CD8-positive, alpha-beta memory T cell (primary cell): Measurements from ENCODE around the gene FOXM1. TPM values are rescaled to one million over a fixed set of nuclear protein-coding genes. Genes with fewer than 3 reads are reported as not detected.
A peak's percentile ranks its signal among the peaks of the same experiment; 100 is the strongest.

Experiments used
- CTCF ChIA-PET: fragments of 350-600 bp; sonication (Branson Sonifier 250); formaldehyde crosslinking; loops from one replicate; lab custom pipeline; 2021; ENCODE audit warnings: antibody characterized with exemption; lab: Charles Lee
- POLR2A ChIA-PET: fragments of 350-600 bp; sonication (Branson Sonifier 250); formaldehyde crosslinking; loops from one replicate; lab custom pipeline; 2021; ENCODE audit warnings: antibody characterized with exemption; lab: Charles Lee
- DNase-seq, 5 donors: peaks; one replicate each; pipeline versions ENCODE4 v3.0.0 to v3.0.0-alpha.2; 2020 to 2022; ENCODE audit warnings: mixed read lengths in 1 of 5
- H3K27ac ChIP-seq: one replicate; pipeline ENCODE4 v1.7.0; 2013; ENCODE audit warnings: low read depth, mild to moderate bottlenecking, low read length, moderate library complexity
- H3K27me3 ChIP-seq: 2 replicates; pipeline ENCODE4 v1.7.0; 2013; ENCODE audit warnings: low read length, mild to moderate bottlenecking; ENCODE audit not compliant: insufficient read depth, poor library complexity, severe bottlenecking
- H3K36me3 ChIP-seq: 2 replicates; pipeline ENCODE4 v1.7.0; 2013; ENCODE audit warnings: mild to moderate bottlenecking, low read length, moderate library complexity; ENCODE audit not compliant: insufficient read depth
- H3K4me1 ChIP-seq: 2 replicates; pipeline ENCODE4 v1.7.0; 2013; ENCODE audit warnings: mild to moderate bottlenecking, low read length, moderate library complexity; ENCODE audit not compliant: insufficient read depth
- H3K4me3 ChIP-seq: 2 replicates; pipeline ENCODE4 v1.7.0; 2013; ENCODE audit warnings: mild to moderate bottlenecking, low read length
- H3K9me3 ChIP-seq: 2 replicates; pipeline ENCODE4 v1.7.0; 2013; ENCODE audit warnings: mild to moderate bottlenecking, low read length
- H3K27ac Mint-ChIP-seq, 8 donors: one replicate each; pipeline ENCODE4 v1.8.0; 2020 to 2021; ENCODE audit warnings: mixed read lengths in 8 of 8, mild to moderate bottlenecking in 6 of 8, inconsistent platforms in 3 of 8, moderate library complexity in 3 of 8
- H3K27me3 Mint-ChIP-seq, 2 donors: one replicate each; pipeline ENCODE4 v1.8.0; 2020 to 2021; ENCODE audit warnings: mixed read lengths in 2 of 2, mild to moderate bottlenecking in 1 of 2, moderate library complexity in 1 of 2
- H3K36me3 Mint-ChIP-seq, 3 donors: one replicate each; pipeline ENCODE4 v1.8.0; 2020 to 2021; ENCODE audit warnings: mixed read lengths in 3 of 3, inconsistent platforms in 1 of 3, mild to moderate bottlenecking in 1 of 3
- H3K4me1 Mint-ChIP-seq, 3 donors: one replicate each; pipeline ENCODE4 v1.8.0; 2020 to 2021; ENCODE audit warnings: mixed read lengths in 3 of 3, inconsistent platforms in 1 of 3, mild to moderate bottlenecking in 1 of 3
- H3K4me3 Mint-ChIP-seq, 7 donors: one replicate each; pipeline ENCODE4 v1.8.0; 2020 to 2021; ENCODE audit warnings: mixed read lengths in 7 of 7, mild to moderate bottlenecking in 6 of 7, moderate library complexity in 4 of 7, inconsistent platforms in 2 of 7
- H3K9me3 Mint-ChIP-seq, 5 donors: one replicate each; pipeline ENCODE4 v1.8.0; 2020 to 2022; ENCODE audit warnings: mixed read lengths in 5 of 5, mild to moderate bottlenecking in 3 of 5, moderate library complexity in 2 of 5, inconsistent platforms in 1 of 5
- polyA plus RNA-seq: library from polyadenylated mRNA; unstranded; fragments of 300-500 nt; fragmentation: Illumina TruSeq; gene quantifications from one replicate; pipeline ENCODE4 v1.2.3, GENCODE V29; 2021
- total RNA-seq, 2 experiments: library from RNA; stranded (reverse); gene quantifications; one replicate each; pipeline ENCODE4 v1.2.3, GENCODE V29; 2021

FOXM1 gene
- total and polyA plus RNA-seq, 3 experiments from 2014 or later, result 0.15 to 67.5 (median 66.2) TPM

- CTCF ChIA-PET, result interaction anchor here (1.8 kb wide), 1 partner anchor 11 kb away, joined by 11 read pairs; no protein-coding TSS in a partner anchor
- Mint-ChIP-seq H3K36me3 (peaks cover 0 to 22% (median 1%) of the 10 kb centered on the region in 3 donors), H3K27me3 (peaks cover 0 to 4% of the 10 kb centered on the region in 2 donors), H3K27ac (peak overlapping the region; percentile 76 to 99 (median 92)), H3K9me3 (no peaks in the 10 kb centered on the region), H3K4me1 (peaks cover 23 to 36% (median 35%) of the 10 kb centered on the region in 3 donors), H3K4me3 (peak overlapping the region; percentile 89 to 98 (median 94))
- no peaks in the 10 kb centered on the region for H3K27me3 ChIP-seq
- peaks cover 16% of the 10 kb centered on the region for H3K4me1 ChIP-seq
- POLR2A ChIA-PET, result interaction anchor here (1.4 to 2.1 kb wide), 2 partner anchors 13 to 15 kb away, joined by 8 to 13 read pairs; partner anchors contain the start of genes FOXM1 and RHNO1
- peaks cover 4% of the 10 kb centered on the region for H3K36me3 ChIP-seq
- H3K4me3 ChIP-seq, result peak overlapping the region; percentile 94
- peak in 3 of 5 donors; percentile 23 to 52 (median 27) for DNase-seq
- peak overlapping the region; percentile 79 for H3K27ac ChIP-seq
- H3K9me3 ChIP-seq, result no peaks in the 10 kb centered on the region
Observed at GRCh38 chr12:2891240-2892053, 14.5 kb upstream of the FOXM1 start.

DNA sequence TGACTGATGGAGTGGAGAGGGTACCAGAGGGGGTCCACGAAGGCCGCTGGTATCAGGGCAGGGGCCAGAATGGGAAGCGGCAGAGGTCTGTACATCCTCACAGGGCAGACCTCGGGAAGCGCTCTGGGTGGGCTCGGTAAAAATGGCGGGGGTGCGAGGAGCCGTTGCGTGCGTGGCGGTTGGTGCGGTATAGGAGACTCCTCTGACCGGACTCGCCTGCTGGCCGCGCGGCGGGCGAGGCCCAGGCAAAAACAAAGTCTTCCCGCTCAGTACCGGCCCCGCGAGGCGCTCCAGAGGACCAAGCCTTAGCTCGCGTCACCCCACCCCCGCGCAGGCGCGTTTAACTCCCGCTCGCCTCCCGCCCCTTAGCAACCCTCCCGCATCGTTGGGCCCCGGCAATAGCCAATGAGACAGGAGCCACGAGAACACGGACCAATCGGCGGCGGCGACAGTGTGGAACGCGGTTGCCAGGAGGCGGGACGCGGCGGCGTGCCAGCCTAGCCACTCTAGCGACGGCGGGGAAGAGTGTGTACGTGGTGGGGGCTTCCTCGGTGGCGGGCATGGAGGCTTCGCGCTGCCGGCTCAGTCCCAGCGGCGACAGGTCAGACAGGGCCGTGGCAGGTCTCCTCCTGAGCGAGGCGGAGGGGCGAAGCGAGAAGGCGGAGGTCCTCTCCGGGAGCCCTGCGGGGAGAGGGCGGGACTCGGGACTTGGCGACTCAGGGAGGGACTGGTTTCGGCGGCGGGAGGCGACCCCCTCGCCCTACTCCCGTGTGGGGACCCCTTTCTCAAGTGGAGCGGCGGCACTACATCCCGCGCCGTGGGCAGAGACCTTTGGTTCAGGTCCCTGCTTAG lies 13.6 kb upstream of the FOXM1 start, which contains the start of gene TULP3:
TSS of gene TULP3 (plus strand) at position 504 of the 852 bp plus-strand sequence. CDS start at position 561, 57 bp downstream.
- CTCF ChIA-PET, result interaction anchor here (1.0 to 1.8 kb wide), 3 partner anchors 8 to 12 kb away, joined by 3 to 11 read pairs (median 5); no protein-coding TSS in a partner anchor
- peak; percentile 98 to 99 (median 98) for DNase-seq
- H3K9me3 Mint-ChIP-seq, result no peaks in the 10 kb centered on the region
- Histone ChIP-seq H3K36me3 (peaks cover 4% of the 10 kb centered on the region), H3K4me1 (peaks cover 16% of the 10 kb centered on the region), H3K27ac (peak within 1 kb of the TSS; percentile 79), H3K4me3 (peak within 1 kb of the TSS; percentile 94), H3K27me3 (no peaks in the 10 kb centered on the region), H3K9me3 (no peaks in the 10 kb centered on the region)
- peaks cover 0 to 4% of the 10 kb centered on the region in 2 donors for H3K27me3 Mint-ChIP-seq
- POLR2A ChIA-PET, result interaction anchor here (1.4 to 2.1 kb wide), 2 partner anchors 12 to 14 kb away, joined by 8 to 13 read pairs; partner anchors contain the start of genes FOXM1 and RHNO1
- peak within 1 kb of the TSS; percentile 85 to 99 (median 96) for H3K27ac Mint-ChIP-seq
- H3K36me3 Mint-ChIP-seq, result peaks cover 1 to 26% (median 4%) of the 10 kb centered on the region in 3 donors
- H3K4me3 Mint-ChIP-seq, result peak within 1 kb of the TSS; percentile 89 to 98 (median 94)
- H3K4me1 Mint-ChIP-seq, result peaks cover 23 to 36% (median 35%) of the 10 kb centered on the region in 3 donors

DNA sequence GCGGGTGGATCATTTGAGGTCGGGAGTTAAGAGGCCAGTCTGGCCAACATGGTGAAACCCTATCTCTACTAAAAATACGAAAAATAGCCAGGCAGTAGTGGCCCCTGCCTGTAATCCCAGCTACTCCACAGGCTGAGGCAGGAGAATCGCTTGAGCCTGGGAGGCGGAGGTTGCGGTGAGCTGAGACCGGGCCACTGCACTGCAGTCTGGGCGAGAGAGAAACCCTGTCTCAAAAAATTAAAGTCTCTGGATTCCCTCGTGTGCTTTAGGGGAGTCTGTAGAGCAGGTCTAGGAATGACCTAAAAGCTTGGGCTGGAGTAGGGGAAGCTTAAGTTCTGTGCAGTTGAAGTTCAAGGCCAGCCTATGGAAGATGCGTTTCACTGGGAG lies 13.0 kb upstream of the FOXM1 start:
- peak overlapping the region; percentile 79 for H3K27ac ChIP-seq
- POLR2A ChIA-PET, result interaction anchor here (0.6 to 2.1 kb wide), 3 partner anchors 11 to 62 kb away, joined by 4 to 13 read pairs (median 8); partner anchors contain the start of genes FOXM1 and RHNO1
- H3K27me3 ChIP-seq, result no peaks in the 10 kb centered on the region
- peaks cover 4% of the 10 kb centered on the region for H3K36me3 ChIP-seq
- Mint-ChIP-seq H3K9me3 (no peaks in the 10 kb centered on the region), H3K4me1 (peaks cover 24 to 39% (median 38%) of the 10 kb centered on the region in 3 donors), H3K27ac (peak overlapping the region; percentile 74 to 99 (median 96)), H3K36me3 (peaks cover 1 to 29% (median 4%) of the 10 kb centered on the region in 3 donors), H3K4me3 (peak overlapping the region; percentile 89 to 98 (median 94)), H3K27me3 (peaks cover 0 to 4% of the 10 kb centered on the region in 2 donors)
- no peak for DNase-seq
- CTCF ChIA-PET, result interaction anchor here (1.0 to 1.8 kb wide), 3 partner anchors 9 to 12 kb away, joined by 3 to 11 read pairs (median 5); no protein-coding TSS in a partner anchor
- peak overlapping the region; percentile 94 for H3K4me3 ChIP-seq
- H3K9me3 ChIP-seq, result no peaks in the 10 kb centered on the region
- peaks cover 16% of the 10 kb centered on the region for H3K4me1 ChIP-seq

DNA sequence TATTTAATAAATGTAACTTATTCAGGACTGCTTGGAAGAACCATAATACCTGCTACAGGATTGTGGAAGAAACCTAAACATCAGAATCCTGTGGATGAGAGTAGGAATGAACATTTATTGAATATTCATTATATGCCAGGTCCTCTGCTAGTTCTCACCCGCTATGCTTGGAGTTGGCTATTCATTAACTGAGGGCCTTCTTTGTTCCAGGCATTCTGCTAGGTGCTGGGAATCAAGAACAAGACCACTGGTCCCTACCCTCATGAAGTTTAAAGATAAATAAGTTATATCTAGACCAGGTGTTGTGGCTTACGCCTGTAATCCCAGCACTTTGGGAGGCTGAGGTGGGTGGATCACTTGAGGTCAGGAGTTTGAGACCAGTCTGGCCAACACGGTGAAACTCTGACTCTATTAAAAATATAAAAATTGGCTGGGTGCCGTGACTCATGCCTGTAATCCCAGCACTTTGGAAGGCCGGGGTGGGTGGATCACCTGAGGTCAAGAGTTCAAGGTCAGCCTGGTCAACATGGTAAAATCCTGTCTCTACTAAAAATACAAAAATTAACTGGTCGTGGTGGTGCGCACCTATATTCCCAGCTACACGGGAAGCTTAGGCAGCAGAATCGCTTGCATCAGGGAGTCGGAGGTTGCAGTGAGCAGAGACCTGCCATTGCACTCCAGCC lies 9.9 kb upstream of the FOXM1 start:
- ChIA-PET CTCF (interaction anchor here (1.3 kb wide), 1 partner anchor 9 kb away, joined by 7 read pairs; no protein-coding TSS in a partner anchor), POLR2A (no interaction called here)
- Histone ChIP-seq H3K36me3 (peaks cover 4% of the 10 kb centered on the region), H3K9me3 (no peaks in the 10 kb centered on the region), H3K4me1 (peaks cover 13% of the 10 kb centered on the region), H3K27me3 (no peaks in the 10 kb centered on the region), H3K27ac (no peak overlapping the region), H3K4me3 (no peak overlapping the region)
- Mint-ChIP-seq H3K27ac (peak overlapping the region in 1 of 8 donors; percentile 82), H3K9me3 (no peaks in the 10 kb centered on the region), H3K4me3 (no peak overlapping the region), H3K36me3 (peaks cover 2 to 35% (median 4%) of the 10 kb centered on the region in 3 donors), H3K27me3 (peaks cover 0 to 4% of the 10 kb centered on the region in 2 donors), H3K4me1 (peaks cover 23 to 37% (median 35%) of the 10 kb centered on the region in 3 donors)
- DNase-seq, result no peak

- Histone ChIP-seq H3K9me3 (no peaks in the 10 kb centered on the region), H3K27me3 (no peaks in the 10 kb centered on the region), H3K4me1 (peaks cover 4% of the 10 kb centered on the region), H3K4me3 (no peak overlapping the region), H3K27ac (no peak overlapping the region), H3K36me3 (peaks cover 4% of the 10 kb centered on the region)
- POLR2A ChIA-PET, result interaction anchor here (1.2 kb wide), 1 partner anchor 8 kb away, joined by 6 read pairs; the partner anchor contains the start of genes FOXM1 and RHNO1
- Mint-ChIP-seq H3K4me1 (peaks cover 15 to 30% (median 25%) of the 10 kb centered on the region in 3 donors), H3K27me3 (no peaks in the 10 kb centered on the region), H3K4me3 (peak overlapping the region in 1 of 7 donors; percentile 67), H3K27ac (peak overlapping the region in 5 of 8 donors; percentile 6 to 48 (median 20)), H3K36me3 (peaks cover 2 to 30% (median 4%) of the 10 kb centered on the region in 3 donors), H3K9me3 (no peaks in the 10 kb centered on the region)
- no peak for DNase-seq
- CTCF ChIA-PET, result interaction anchor here (1.0 to 1.8 kb wide), 5 partner anchors 9 to 60 kb away, joined by 3 to 6 read pairs (median 3); no protein-coding TSS in a partner anchor
Observed at GRCh38 chr12:2884810-2885209, 7.8 kb upstream of the FOXM1 start.

DNA sequence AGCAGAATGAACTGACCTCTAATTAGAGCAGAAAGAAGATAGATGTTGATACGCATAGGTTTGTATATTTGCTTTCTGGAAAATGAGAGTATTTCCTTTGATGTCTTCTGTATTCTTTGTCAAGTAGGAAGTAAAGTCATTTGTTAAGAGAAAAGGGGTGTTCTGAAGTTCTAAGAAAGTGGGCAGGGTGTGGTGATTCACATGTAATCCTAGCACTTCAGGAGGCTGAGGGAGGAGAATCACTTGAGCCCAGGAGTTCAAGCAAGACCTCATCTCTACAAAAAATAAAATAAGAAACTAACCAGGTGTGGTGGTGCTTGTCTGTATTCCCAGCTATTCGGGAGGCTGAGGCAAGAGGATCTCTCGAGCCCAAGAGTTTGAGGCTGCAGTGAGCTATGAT lies 2.9 kb upstream of the FOXM1 start:
- CTCF ChIA-PET, result interaction anchor here (1.8 to 2.6 kb wide), 2 partner anchors 11 to 13 kb away, joined by 3 to 11 read pairs; partner anchors contain the start of gene TULP3
- Histone ChIP-seq H3K4me1 (peaks cover 27% of the 10 kb centered on the region), H3K27me3 (no peaks in the 10 kb centered on the region), H3K27ac (no peak overlapping the region), H3K36me3 (no peaks in the 10 kb centered on the region), H3K9me3 (no peaks in the 10 kb centered on the region), H3K4me3 (no peak overlapping the region)
- peaks cover 0 to 3% of the 10 kb centered on the region in 2 donors for H3K27me3 Mint-ChIP-seq
- H3K36me3 Mint-ChIP-seq, result peaks cover 0 to 25% (median 2%) of the 10 kb centered on the region in 3 donors
- H3K27ac Mint-ChIP-seq, result peak overlapping the region in 5 of 8 donors; percentile 13 to 46 (median 19)
- H3K4me1 Mint-ChIP-seq, result peaks cover 37 to 50% (median 44%) of the 10 kb centered on the region in 3 donors
- no peaks in the 10 kb centered on the region for H3K9me3 Mint-ChIP-seq
- POLR2A ChIA-PET, result interaction anchor here (2.0 kb wide), 1 partner anchor 11 kb away, joined by 8 read pairs; the partner anchor contains the start of gene TULP3
- no peak for DNase-seq
- peak overlapping the region in 1 of 7 donors; percentile 12 for H3K4me3 Mint-ChIP-seq
